ENCODE measurements around the gene TIMM29. TPM values are rescaled to one million over a fixed set of nuclear protein-coding genes. Genes with fewer than 3 reads are reported as not detected.

TIMM29 gene
- total RNA-seq, 1 donor = 18.4 TPM

DNA sequence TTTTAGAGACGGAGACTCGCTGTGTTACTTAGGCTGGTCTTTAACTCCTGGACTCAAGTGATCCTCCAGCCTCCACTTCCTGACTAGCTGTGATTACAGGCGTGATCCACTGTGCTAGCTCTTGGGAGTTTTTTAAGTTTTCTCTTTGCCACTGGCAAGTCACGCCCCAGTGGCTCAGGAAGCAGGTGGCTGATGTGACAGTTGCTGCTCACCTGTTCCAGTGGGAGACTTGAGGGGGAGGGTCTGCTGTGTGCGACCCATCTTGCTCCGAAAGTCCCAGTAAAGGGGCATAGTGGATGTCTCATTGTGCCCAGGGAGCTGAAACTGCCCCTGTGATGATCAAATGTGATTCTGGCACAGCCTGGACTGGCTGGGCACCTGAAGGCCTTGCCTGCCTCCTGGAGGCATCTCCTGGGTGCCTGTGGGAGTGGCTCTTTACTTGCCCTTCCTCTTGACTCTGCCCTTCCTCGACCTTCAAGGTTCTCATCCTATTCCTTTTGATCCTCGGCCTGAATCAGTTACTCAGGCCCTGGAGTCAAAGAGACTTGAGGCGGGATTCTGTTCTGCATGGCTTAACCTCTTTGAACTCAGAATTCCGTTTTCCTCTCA is 40.0 kb downstream of the TIMM29 start:
- H3K4me3 ChIP-seq (ENCODE audit: low read depth, low read length) = no peak overlapping the region
- no peak for TF ChIP-seq CTCF (IDR thresholded peaks at IDR 0.05; ENCODE audit: insufficient read depth, low read length)
- no peak for DNase-seq (ENCODE audit: low read depth)

- H3K4me3 ChIP-seq (ENCODE audit: low read depth, low read length) = no peak overlapping the region
- DNase-seq (ENCODE audit: low read depth) = no peak
- no peak for TF ChIP-seq CTCF (IDR thresholded peaks at IDR 0.05; ENCODE audit: insufficient read depth, low read length)
Observed at GRCh38 chr19:10971107-10971726, 42.6 kb downstream of the TIMM29 start.

- H3K4me3 ChIP-seq (ENCODE audit: low read depth, low read length) = peak overlapping the region; percentile 25
- TF ChIP-seq CTCF (IDR thresholded peaks at IDR 0.05; ENCODE audit: insufficient read depth, low read length) = no peak
- DNase-seq (ENCODE audit: low read depth) = peak; percentile 88
Observed at GRCh38 chr19:10975374-10976130, 46.9 kb downstream of the TIMM29 start.

- no peak for TF ChIP-seq CTCF (IDR thresholded peaks at IDR 0.05; ENCODE audit: insufficient read depth, low read length)
- H3K4me3 ChIP-seq (ENCODE audit: low read depth, low read length) = peak overlapping the region; percentile 25
- no peak for DNase-seq (ENCODE audit: low read depth)
Observed at GRCh38 chr19:10976131-10976892, 47.7 kb downstream of the TIMM29 start.

- TF ChIP-seq CTCF (IDR thresholded peaks at IDR 0.05; ENCODE audit: insufficient read depth, low read length) = no peak
- no peak overlapping the region for H3K4me3 ChIP-seq (ENCODE audit: low read depth, low read length)
- no peak for DNase-seq (ENCODE audit: low read depth)
Observed at GRCh38 chr19:10977742-10978092, 49.1 kb downstream of the TIMM29 start.

Other genes with a start within 250 kb of the TIMM29 start
- 17.7 and 21.1 TPM in 2 replicates for gene QTRT1, start 227.4 kb upstream of the TIMM29 start, total RNA-seq (ENCODE audit: low replicate concordance)
- gene DNM2, start 210.7 kb upstream of the TIMM29 start, total RNA-seq (ENCODE audit: low replicate concordance) = 44.6 and 83.2 TPM in 2 replicates
- 30.2 and 44.3 TPM in 2 replicates for gene TMED1, start 92.6 kb upstream of the TIMM29 start, total RNA-seq (ENCODE audit: low replicate concordance)
- 0.41 and 0.81 TPM in 2 replicates for gene C19orf38, start 80.4 kb upstream of the TIMM29 start, total RNA-seq (ENCODE audit: low replicate concordance)
- 16.4 and 39.6 TPM in 2 replicates for gene CARM1, start 57.3 kb upstream of the TIMM29 start, total RNA-seq (ENCODE audit: low replicate concordance)
- 68.7 and 89.1 TPM in 2 replicates for gene YIPF2, start 172 bp upstream of the TIMM29 start, total RNA-seq (ENCODE audit: low replicate concordance)
- gene SMARCA4, start 32.2 kb downstream of the TIMM29 start, total RNA-seq (ENCODE audit: low replicate concordance) = 46.5 and 63.8 TPM in 2 replicates
- gene LDLR, start 160.7 kb downstream of the TIMM29 start, total RNA-seq (ENCODE audit: low replicate concordance) = 116 and 217 TPM in 2 replicates
- 8.9 and 49.0 TPM in 2 replicates for gene SPC24, start 227.0 kb downstream of the TIMM29 start, total RNA-seq (ENCODE audit: low replicate concordance)